Measurements from ENCODE around the gene PAAF1. TPM values are rescaled to one million over a fixed set of nuclear protein-coding genes. Genes with fewer than 3 reads are reported as not detected.

PAAF1 gene
- total and polyA plus RNA-seq, 4 donors: 10.2 to 23.3 (median 13.9) TPM

DNA sequence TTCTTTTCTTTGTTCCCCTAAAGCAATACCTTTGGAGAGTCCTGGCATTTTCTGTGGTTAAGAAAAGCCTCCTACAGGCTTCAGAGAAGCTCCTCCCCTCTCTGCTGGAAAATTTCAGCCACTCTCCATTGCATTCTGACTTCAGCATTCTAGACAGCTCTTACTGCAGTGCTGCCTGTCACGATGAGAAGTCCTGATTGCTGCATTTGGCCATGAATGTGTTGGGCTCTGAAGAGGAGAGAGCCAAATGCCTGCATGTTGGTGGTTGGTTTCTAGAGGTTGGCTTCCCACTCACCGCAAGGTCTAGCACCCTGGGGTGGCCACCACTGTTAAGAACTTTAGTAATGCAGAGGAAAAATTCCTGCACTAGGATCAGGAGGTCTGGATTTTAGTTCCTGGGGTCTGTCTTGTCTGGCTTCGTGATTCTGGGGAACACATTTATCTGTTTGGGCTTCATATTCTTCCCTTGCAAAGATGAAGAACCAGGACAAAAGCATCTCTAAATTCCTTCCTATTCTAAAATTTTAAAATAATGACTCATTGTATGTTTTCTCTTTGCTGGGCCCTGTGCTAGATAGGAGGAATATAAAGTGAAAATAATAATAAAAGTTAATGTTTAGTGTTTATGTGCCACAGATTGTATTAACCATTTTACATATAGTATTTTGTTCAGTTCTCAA is 38.2 kb upstream of the PAAF1 start:
- TF ChIP-seq, protein P1, sequence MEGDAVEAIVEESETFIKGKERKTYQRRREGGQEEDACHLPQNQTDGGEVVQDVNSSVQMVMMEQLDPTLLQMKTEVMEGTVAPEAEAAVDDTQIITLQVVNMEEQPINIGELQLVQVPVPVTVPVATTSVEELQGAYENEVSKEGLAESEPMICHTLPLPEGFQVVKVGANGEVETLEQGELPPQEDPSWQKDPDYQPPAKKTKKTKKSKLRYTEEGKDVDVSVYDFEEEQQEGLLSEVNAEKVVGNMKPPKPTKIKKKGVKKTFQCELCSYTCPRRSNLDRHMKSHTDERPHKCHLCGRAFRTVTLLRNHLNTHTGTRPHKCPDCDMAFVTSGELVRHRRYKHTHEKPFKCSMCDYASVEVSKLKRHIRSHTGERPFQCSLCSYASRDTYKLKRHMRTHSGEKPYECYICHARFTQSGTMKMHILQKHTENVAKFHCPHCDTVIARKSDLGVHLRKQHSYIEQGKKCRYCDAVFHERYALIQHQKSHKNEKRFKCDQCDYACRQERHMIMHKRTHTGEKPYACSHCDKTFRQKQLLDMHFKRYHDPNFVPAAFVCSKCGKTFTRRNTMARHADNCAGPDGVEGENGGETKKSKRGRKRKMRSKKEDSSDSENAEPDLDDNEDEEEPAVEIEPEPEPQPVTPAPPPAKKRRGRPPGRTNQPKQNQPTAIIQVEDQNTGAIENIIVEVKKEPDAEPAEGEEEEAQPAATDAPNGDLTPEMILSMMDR (IDR thresholded peaks at IDR 0.05; ENCODE audit: control extremely low read depth, extremely low read depth): no peak
- Histone ChIP-seq H3K27me3 (ENCODE audit: control insufficient read depth in 3 of 3, insufficient read depth in 3 of 3, low read length in 2 of 3) (no peaks in the 10 kb centered on the region), H3K4me3 (no peak overlapping the region), H3K9ac (ENCODE audit: insufficient read depth in 1 of 2, low read length in 2 of 2) (no peak overlapping the region), H3K9me3 (ENCODE audit: control insufficient read depth in 4 of 4, insufficient read depth in 3 of 4, low read length in 3 of 4) (no peaks in the 10 kb centered on the region), H3K4me1 (ENCODE audit: control insufficient read depth in 5 of 5, insufficient read depth in 5 of 5, low read length in 5 of 5) (no peaks in the 10 kb centered on the region), H3K27ac (ENCODE audit: low read depth in 1 of 2, low read length in 1 of 2) (no peak overlapping the region), H3K36me3 (ENCODE audit: control insufficient read depth in 4 of 4, insufficient read depth in 4 of 4, low read length in 4 of 4) (peaks cover 3 to 8% (median 4%) of the 10 kb centered on the region in 4 donors)
- 86 to 87% methylated on average over 3 of the region's 3 CpGs for WGBS, 2 donors
- no peak for ATAC-seq (ENCODE audit: insufficient read depth, low FRiP score)
- DNase-seq: no peak

DNA sequence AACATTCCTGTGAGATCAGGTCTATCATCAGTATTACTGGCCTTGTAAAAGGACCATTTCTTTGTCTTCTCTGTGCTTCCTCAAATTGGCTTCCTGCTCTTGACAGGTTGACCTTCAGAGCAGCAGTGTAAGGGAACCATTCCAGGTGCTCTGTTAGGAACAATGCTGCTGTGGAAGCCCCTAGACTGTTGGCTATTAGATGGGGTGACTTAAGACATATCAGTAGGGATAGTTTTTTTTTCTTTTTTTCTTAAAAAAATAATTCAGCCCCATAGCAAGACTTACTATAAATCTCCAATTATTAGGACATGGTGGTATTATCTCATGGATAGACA is 37.7 kb upstream of the PAAF1 start:
- ATAC-seq (ENCODE audit: insufficient read depth, low FRiP score): no peak
- Histone ChIP-seq H3K27me3 (ENCODE audit: control insufficient read depth in 3 of 3, insufficient read depth in 3 of 3, low read length in 2 of 3) (no peaks in the 10 kb centered on the region), H3K9ac (ENCODE audit: insufficient read depth in 1 of 2, low read length in 2 of 2) (no peak overlapping the region), H3K4me1 (ENCODE audit: control insufficient read depth in 5 of 5, insufficient read depth in 5 of 5, low read length in 5 of 5) (no peaks in the 10 kb centered on the region), H3K36me3 (ENCODE audit: control insufficient read depth in 4 of 4, insufficient read depth in 4 of 4, low read length in 4 of 4) (peaks cover 3 to 12% (median 5%) of the 10 kb centered on the region in 4 donors), H3K27ac (ENCODE audit: low read depth in 1 of 2, low read length in 1 of 2) (no peak overlapping the region), H3K4me3 (no peak overlapping the region), H3K9me3 (ENCODE audit: control insufficient read depth in 4 of 4, insufficient read depth in 3 of 4, low read length in 3 of 4) (no peaks in the 10 kb centered on the region)
- DNase-seq: no peak
- TF ChIP-seq, protein P1 (IDR thresholded peaks at IDR 0.05; ENCODE audit: control extremely low read depth, extremely low read depth): no peak

GRCh38 chr11:73851046-73851764 is 25.6 kb upstream of the PAAF1 start:
- WGBS, 2 donors: 74 to 89% methylated on average over 3 of the region's 3 CpGs
- DNase-seq (no peak), ATAC-seq (ENCODE audit: insufficient read depth, low FRiP score) (no peak)
- no peak overlapping the region for H3K9ac ChIP-seq (ENCODE audit: insufficient read depth in 1 of 2, low read length in 2 of 2)
- H3K27ac ChIP-seq (ENCODE audit: low read depth in 1 of 2, low read length in 1 of 2): no peak overlapping the region
- no peak overlapping the region for H3K4me3 ChIP-seq
- peaks cover 0 to 2% (median 0%) of the 10 kb centered on the region in 5 donors for H3K4me1 ChIP-seq (ENCODE audit: control insufficient read depth in 5 of 5, insufficient read depth in 5 of 5, low read length in 5 of 5)
- H3K9me3 ChIP-seq (ENCODE audit: control insufficient read depth in 4 of 4, insufficient read depth in 3 of 4, low read length in 3 of 4): no peaks in the 10 kb centered on the region
- peaks cover 0 to 5% (median under 1%) of the 10 kb centered on the region in 4 donors for H3K36me3 ChIP-seq (ENCODE audit: control insufficient read depth in 4 of 4, insufficient read depth in 4 of 4, low read length in 4 of 4)
- H3K27me3 ChIP-seq (ENCODE audit: control insufficient read depth in 3 of 3, insufficient read depth in 3 of 3, low read length in 2 of 3): no peaks in the 10 kb centered on the region
- TF ChIP-seq, protein P1 (IDR thresholded peaks at IDR 0.05; ENCODE audit: control extremely low read depth, extremely low read depth): no peak

All from lung (tissue), 12 donors.